Thoracic aorta (tissue), 2 donors: Measurements from ENCODE around the gene EGR1. TPM values are rescaled to one million over a fixed set of nuclear protein-coding genes. Genes with fewer than 3 reads are reported as not detected.

ENCODE experiments used
- ATAC-seq: fragments of 150-250 bp; one replicate; pipeline ENCODE4 v1.8.0; 2017; ENCODE audit warnings: low read depth; ENCODE audit not compliant: insufficient number of reproducible peaks, low FRiP score
- DNase-seq: peaks from one replicate; pipeline ENCODE4 v3.0.0-alpha.2; 2020; ENCODE audit warnings: low spot score
- H3K27ac ChIP-seq, 2 donors: fragments of 200-600 bp; sonication (generic); 1 replicate in 1 of 2; 2 replicates in 1 of 2; pipeline ENCODE4 v1.5.1; 2016; ENCODE audit warnings: mild to moderate bottlenecking in 2 of 2, moderate library complexity in 2 of 2
- H3K27me3 ChIP-seq: fragments of 200-600 bp; sonication (generic); replicated peaks from 2 replicates; pipeline ENCODE4 v1.6.0; 2016; ENCODE audit warnings: mild to moderate bottlenecking; ENCODE audit not compliant: insufficient read depth
- H3K36me3 ChIP-seq: fragments of 200-600 bp; sonication (generic); one replicate; pipeline ENCODE4 v1.5.1; 2016
- H3K4me1 ChIP-seq, 2 donors: fragments of 200-600 bp; sonication (generic); 1 replicate in 1 of 2; 2 replicates in 1 of 2; pipeline versions ENCODE4 v1.5.1 to v1.6.0; 2016; ENCODE audit warnings: low read depth in 2 of 2, mild to moderate bottlenecking in 1 of 2; ENCODE audit not compliant: control insufficient read depth in 1 of 2
- H3K4me3 ChIP-seq: fragments of 200-600 bp; sonication (generic); 2 replicates; pipeline ENCODE4 v1.5.1; 2016; ENCODE audit warnings: mild to moderate bottlenecking
- H3K9me3 ChIP-seq: fragments of 200-600 bp; sonication (generic); 2 replicates; pipeline ENCODE4 v1.5.1; 2016
- CTCF ChIP-seq: fragments of 200-600 bp; sonication (generic); IDR thresholded peaks from one replicate; pipeline ENCODE4 v1.5.1; 2019; ENCODE audit warnings: antibody characterized with exemption
- total RNA-seq, 2 donors: library from RNA; depleted of rRNA; stranded (reverse); fragments of >200 nt; gene quantifications; one replicate each; pipeline versions ENCODE4 v1.1.0 to v1.2.3, GENCODE V29; 2016

EGR1 gene
- total RNA-seq, 2 donors from 2014 or later = 98.3 to 340 TPM

DNA sequence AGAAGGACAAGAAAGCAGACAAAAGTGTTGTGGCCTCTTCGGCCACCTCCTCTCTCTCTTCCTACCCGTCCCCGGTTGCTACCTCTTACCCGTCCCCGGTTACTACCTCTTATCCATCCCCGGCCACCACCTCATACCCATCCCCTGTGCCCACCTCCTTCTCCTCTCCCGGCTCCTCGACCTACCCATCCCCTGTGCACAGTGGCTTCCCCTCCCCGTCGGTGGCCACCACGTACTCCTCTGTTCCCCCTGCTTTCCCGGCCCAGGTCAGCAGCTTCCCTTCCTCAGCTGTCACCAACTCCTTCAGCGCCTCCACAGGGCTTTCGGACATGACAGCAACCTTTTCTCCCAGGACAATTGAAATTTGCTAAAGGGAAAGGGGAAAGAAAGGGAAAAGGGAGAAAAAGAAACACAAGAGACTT lies 2.4 kb downstream of the EGR1 start:
- peak overlapping the region; percentile 84 for H3K4me3 ChIP-seq
- H3K4me1 ChIP-seq = peaks cover 12 to 36% of the 10 kb centered on the region in 2 donors
- no peaks in the 10 kb centered on the region for H3K27me3 ChIP-seq
- ATAC-seq (no peak), DNase-seq (no peak)
- H3K27ac ChIP-seq = no peak overlapping the region
- H3K36me3 ChIP-seq = peaks cover 8% of the 10 kb centered on the region
- no peaks in the 10 kb centered on the region for H3K9me3 ChIP-seq
- no peak for TF ChIP-seq CTCF

GRCh38 chr5:138468133-138468965 lies 3.1 kb downstream of the EGR1 start:
- peaks cover 9 to 32% of the 10 kb centered on the region in 2 donors for H3K4me1 ChIP-seq
- H3K4me3 ChIP-seq = peak overlapping the region; percentile 84
- peaks cover 8% of the 10 kb centered on the region for H3K36me3 ChIP-seq
- H3K27me3 ChIP-seq = no peaks in the 10 kb centered on the region
- no peak for DNase-seq
- ATAC-seq = no peak
- H3K9me3 ChIP-seq = no peaks in the 10 kb centered on the region
- no peak overlapping the region for H3K27ac ChIP-seq
- TF ChIP-seq CTCF = no peak

DNA sequence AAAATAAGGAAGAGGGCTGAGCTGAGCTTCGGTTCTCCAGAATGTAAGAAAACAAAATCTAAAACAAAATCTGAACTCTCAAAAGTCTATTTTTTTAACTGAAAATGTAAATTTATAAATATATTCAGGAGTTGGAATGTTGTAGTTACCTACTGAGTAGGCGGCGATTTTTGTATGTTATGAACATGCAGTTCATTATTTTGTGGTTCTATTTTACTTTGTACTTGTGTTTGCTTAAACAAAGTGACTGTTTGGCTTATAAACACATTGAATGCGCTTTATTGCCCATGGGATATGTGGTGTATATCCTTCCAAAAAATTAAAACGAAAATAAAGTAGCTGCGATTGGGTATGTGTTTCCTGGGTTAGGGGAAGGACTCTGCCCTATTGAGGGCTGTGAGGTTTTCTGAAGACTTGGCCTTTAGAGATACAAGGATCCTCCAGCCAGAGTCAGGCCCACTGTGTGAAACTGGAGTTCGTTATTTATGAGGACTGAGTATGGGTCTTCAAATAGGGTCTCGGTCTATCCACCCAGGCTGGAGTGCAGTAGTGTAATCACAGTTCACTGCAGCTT lies 3.8 kb downstream of the EGR1 start:
- no peak for TF ChIP-seq CTCF
- Histone ChIP-seq H3K27me3 (no peaks in the 10 kb centered on the region), H3K4me3 (peak overlapping the region; percentile 84), H3K4me1 (peaks cover 8 to 29% of the 10 kb centered on the region in 2 donors), H3K9me3 (no peaks in the 10 kb centered on the region), H3K27ac (peak overlapping the region in 1 of 2 donors; percentile 12), H3K36me3 (peaks cover 8% of the 10 kb centered on the region)
- no peak for ATAC-seq
- no peak for DNase-seq

- H3K27ac ChIP-seq = peak overlapping the region in 1 of 2 donors; percentile 23
- DNase-seq (no peak), ATAC-seq (peak; percentile 20)
- H3K4me3 ChIP-seq = peak overlapping the region; percentile 14
- no peaks in the 10 kb centered on the region for H3K9me3 ChIP-seq
- no peak for TF ChIP-seq CTCF
- H3K4me1 ChIP-seq = peaks cover 8 to 29% of the 10 kb centered on the region in 2 donors
- no peaks in the 10 kb centered on the region for H3K27me3 ChIP-seq
- peaks cover 8% of the 10 kb centered on the region for H3K36me3 ChIP-seq
These were observed 4.5 kb downstream of the EGR1 start for GRCh38 chr5:138469540-138470321.
